GM04503 (cell line): ENCODE data around the gene JSRP1.

Experiments used
- DNase-seq: peaks from one replicate; pipeline ENCODE4 v3.0.0-alpha.2; 2012; ENCODE audit warnings: low read depth

Gene JSRP1

DNA sequence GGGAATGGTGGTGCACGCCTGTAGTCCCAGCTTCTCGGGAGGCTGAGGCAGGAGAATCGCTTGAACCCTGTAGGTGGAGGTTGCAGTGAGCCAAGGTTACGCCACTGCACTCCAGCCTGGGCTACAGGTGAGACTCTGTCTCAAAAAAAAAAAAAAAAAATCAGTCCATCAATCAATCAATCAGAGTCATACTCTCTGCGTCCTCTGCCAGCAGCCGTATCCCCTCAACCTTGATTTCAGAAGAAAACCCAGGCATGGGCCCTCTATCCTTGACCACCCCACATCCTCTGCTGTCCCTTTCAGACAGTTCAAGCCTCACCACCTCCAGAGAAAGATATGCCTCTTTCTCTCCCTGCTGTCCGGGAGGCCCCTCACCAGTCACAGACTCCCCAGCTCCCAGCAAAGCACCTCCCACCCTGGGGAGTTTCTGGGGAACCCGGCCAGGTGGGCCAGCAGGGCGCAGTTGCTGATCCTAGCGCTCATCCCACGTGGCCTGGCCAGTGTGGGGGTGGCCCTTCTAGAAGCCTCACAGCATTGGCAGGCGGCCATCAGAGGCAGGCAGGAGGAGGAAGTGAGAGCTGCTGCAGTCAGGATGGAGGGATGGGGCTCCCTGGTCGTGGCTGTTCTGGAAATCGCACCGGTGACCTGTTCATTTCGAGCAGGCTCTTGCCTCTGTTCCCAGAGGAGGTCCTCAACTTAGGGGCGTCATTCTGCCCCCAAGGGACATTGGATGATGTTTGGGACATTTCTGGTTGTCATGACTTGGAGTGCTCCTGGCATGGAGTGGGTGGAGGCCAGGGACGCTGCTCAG, 10.2 kb upstream of the JSRP1 start:
- DNase-seq: no peak

GRCh38 chr19:2261438-2262172, 5.4 kb upstream of the JSRP1 start:
- no peak for DNase-seq

DNA sequence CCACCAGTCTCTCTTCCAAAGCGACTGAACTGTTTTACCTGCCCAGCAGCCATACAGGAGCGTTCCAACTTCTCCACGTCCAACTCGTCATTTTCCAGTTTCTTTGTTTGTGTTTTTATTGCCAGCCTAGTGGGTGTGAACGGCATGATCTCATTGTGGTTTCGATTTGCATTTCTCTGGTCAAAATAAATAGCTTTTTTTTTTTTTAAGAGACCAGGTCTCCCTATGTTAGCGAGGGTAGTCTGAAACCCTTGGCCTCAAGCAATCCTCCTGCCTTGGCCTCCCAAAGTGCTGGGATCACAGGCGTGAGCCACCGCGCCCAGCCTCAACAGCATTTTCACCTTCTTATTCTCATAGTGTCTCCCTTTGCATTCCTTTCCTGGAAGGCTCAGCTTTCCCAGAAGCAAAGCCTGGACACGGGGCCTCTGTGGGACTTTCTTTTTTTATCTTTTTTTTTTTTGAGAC, 4.2 kb upstream of the JSRP1 start:
- DNase-seq: no peak

- no peak for DNase-seq
Observed at GRCh38 chr19:2259336-2259735, 3.1 kb upstream of the JSRP1 start.

- no peak for DNase-seq
Observed at GRCh38 chr19:2255112-2255845, 938 bp downstream of the JSRP1 start.

- DNase-seq: no peak
Observed at GRCh38 chr19:2254064-2254872, 1.9 kb downstream of the JSRP1 start.

DNA sequence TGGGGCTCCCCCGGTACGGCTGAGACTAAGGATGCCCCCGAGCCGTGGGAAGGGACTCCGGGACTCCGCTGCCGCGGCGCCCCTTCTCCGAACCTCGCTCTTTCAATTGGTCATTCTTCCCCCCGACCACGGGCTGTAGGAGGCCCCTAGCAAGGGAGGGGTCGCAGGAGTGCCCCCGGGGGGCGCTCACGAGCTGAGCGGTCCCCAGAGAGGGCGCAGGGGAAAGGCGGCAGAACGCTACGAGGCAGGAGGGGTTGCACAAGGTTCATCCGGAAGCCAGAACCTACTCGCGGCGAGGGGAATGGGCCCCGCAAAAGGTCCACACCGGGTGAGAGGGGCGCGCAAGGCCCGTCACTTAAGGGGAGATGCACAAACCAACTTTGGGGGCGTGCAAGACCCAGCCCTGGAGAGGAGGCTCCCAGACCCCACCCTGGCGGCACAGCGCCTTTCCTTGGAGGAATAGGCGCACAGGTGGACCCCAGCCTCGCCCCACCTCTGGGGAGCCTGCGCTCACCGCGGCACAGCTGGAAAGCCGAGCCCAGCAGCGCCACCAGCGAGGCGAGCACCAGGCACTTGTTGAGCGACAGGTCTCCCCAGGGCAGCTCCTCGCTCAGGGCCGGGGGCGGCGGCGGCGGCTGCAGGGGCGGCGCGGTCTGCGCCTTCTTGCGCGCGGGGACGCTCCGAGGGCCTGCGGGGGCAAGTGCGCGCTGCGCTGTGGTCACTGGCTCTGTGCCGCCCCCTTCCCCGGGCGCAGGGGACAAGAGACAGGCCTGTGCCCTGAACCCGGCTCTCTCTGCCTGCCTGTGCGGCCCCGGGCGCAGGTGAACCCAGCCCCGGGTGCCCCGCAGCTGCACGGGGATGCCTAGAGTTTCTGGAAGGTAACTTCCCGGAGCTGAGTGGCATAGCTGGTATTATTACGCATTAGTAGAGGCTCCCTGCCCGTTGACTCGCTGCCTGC, 2.8 kb downstream of the JSRP1 start:
- no peak for DNase-seq

GRCh38 chr19:2252797-2253105, 3.5 kb downstream of the JSRP1 start:
- no peak for DNase-seq

DNA sequence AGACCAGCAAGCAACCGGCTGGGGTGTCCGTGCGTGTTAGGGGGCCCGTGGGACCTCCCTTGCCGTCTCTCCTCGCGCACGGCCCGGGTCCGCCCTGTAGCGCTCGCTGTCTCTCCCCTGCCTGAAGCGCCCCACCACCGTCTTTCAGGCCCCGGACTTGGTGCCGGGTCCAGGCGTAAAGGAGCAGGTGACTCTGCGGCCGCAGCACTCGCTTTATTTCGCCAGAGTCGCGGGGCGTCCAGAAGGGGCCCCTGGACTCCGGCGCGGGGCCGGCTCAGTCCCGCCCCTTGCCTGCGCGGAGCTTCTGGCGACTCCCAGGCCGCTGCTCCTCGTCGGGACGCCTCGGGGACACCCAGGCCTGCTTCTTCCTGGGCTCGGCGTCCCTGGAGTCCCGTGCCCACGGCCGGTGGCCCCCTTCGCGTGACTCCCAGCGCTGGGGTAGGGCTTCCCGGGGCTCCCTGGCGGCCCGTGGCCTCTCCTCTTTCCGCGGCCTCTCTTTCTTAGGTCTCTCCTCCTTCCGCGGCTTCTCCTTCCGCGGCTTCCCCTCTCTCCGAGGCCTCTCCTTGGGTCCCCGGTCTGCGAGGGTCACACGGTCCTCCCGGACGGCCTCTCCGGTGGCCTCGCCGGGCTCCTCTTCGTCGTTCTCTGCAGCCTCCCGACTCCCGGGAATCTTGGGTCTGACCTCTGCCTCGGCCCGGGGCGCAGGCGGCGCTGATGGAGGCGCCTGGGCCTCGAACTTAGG, 4.0 kb downstream of the JSRP1 start:
- no peak for DNase-seq

- no peak for DNase-seq
Observed at GRCh38 chr19:2251106-2252054, 4.8 kb downstream of the JSRP1 start.

DNA sequence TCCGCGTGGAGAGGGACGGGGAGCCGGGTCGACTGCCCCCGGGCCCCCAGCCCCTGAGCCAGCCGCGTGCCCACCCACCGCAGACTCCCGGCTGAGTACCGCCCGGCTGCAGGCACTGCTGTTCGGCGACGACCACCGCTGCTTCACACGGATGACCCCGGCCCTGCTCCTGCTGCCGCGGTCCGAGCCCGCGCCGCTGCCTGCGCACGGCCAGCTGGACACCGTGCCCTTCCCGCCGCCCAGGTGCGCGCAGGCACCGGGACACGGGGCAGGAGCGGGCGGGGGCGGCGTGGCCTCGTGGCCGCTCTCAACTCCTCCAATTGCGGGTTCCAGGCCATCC, 5.5 kb downstream of the JSRP1 start:
- no peak for DNase-seq

DNA sequence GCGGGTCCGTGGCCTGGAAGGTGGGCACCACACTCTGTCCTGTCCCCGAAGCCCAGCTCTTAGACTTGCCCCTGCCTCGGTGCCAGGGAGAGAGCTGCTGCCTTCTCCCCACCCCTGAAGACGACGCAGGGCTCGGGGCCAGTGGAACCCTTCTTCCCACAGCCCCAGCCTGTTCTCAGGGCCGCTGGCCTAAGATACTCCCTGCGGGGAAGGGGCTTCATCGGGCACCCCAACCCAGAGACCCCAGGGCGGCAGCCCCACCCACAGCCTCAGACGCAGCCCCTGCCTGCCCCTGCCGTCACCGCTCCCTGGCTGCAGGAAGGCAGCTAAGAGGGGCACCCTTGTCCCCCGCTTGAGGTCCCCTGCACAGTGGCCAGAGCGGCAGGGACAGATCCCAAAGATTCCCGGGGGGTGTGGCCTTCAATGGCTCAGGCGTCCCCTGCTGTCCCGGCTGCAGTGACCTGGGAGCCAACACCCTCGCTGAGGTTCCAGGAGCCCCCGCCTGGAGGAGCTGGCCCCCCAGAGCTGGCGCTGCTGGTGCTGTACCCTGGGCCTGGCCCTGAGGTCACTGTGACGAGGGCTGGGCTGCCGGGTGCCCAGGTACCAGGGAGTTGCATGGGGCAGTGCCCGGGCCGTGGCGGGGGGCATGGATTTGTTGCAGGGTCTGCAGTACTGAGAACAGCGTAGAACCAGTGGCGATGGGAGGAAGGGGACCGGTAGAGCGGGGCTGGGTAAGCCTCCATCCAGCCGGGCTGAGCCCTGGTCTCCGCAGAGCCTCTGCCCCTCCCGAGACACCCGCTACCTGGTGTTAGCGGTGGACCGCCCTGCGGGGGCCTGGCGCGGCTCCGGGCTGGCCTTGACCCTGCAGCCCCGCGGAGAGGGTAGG, 6.1 kb downstream of the JSRP1 start:
- DNase-seq: no peak

GRCh38 chr19:2249010-2249866, 7.0 kb downstream of the JSRP1 start, which contains the start of gene AMH:
Gene AMH, plus strand, starts transcription at chr19:2249323. Its CDS starts 10 bp downstream, at chr19:2249333.
- no peak for DNase-seq

- DNase-seq: no peak
Observed at GRCh38 chr19:2248136-2249009, 7.8 kb downstream of the JSRP1 start.

GRCh38 chr19:2247433-2248101, 8.7 kb downstream of the JSRP1 start:
- no peak for DNase-seq
